Pons (tissue), 1 donor: Measurements from ENCODE around the gene SVOPL.

ENCODE experiments used
- DNase-seq: peaks from one replicate; pipeline ENCODE4 v3.0.0-alpha.2; 2016; ENCODE audit warnings: low spot score

Gene SVOPL

DNA sequence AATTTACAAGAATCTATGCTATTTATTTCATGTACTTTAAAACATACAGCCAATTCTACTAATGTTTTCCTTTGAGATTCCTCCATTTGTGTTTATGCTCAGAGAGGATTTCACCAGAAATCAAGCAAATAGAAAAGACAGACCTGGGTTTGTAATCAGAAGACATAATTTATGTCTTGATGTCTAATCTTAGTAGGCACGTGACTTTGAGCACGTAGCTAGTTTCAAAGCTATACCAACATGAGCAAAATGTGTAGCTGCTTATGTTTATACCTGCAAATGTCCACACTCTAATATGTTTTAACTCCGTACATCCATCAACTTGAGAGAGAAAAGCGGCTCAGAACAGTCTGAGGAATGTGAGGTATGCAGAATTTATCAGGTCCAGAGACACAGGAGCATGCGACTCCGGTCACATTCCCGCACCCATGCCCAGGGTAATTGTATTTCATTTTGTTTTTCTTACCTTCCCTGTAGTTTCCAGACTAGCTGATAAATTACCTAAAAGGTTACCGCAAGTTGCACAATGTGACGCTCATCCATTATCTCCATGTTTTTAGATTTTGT is 40.0 kb downstream of the SVOPL start:
- no peak for DNase-seq

DNA sequence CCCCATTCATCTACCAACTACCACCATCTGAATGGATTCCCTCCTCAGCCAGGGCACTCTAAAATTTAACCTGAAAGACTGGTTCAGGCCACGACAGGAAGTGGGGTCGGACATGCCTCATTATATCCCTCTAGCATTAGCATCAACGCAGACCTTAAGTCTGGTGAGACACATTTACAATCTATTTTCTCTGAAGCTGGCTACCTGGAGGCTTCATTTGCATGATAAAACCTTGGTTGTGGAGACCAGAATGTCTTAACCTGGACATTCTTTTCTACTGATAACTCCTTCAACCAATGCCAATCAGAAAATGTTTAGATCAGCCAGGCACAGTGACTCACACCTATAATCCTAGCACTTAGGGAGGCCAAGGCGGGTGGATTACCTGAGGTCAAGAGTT is 42.3 kb downstream of the SVOPL start:
- no peak for DNase-seq

DNA sequence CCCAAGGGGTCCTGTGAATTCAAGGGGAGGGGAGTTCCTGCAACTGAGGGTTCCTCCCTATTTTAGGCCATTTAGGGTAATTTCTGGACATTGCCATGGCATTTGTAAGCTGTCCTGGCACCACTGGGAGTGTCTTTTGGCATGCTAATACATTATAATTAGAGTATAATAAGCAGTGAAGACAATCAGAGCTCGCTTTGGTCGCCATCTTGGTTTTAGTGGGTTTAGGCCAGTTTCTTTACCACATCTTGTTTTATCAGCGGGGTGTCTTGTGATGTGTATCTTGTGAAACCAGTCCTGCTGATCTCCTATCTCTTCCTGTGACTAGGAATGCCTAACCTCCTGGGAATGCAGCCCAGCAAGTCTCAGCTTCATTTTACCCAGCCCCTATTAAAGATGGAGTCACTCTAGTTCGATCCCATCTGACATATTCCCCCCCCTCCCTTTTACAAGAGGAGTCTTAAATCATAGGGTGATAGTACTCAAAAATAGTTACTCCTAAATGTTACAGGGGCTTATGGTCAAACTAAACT is 43.2 kb downstream of the SVOPL start:
- DNase-seq = no peak

DNA sequence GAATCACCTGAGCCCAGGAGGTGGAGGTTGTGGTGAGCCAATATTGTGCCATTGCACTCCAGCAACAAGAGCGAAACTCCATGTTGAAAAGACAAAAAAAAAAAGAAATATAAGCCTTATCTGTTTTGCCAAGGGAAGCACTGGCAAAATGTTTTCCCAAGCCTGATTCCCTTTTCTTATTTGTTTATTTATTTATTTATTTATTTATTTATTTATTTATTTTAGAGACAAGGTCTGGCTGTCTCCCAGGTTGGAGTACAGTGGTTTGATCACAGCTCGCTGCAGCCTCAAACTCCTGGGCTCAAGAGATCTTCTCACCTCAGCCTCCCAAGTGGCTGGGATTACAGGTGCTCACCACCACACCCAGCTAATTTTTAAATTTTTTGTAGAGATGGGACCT is 44.2 kb downstream of the SVOPL start:
- DNase-seq = no peak

DNA sequence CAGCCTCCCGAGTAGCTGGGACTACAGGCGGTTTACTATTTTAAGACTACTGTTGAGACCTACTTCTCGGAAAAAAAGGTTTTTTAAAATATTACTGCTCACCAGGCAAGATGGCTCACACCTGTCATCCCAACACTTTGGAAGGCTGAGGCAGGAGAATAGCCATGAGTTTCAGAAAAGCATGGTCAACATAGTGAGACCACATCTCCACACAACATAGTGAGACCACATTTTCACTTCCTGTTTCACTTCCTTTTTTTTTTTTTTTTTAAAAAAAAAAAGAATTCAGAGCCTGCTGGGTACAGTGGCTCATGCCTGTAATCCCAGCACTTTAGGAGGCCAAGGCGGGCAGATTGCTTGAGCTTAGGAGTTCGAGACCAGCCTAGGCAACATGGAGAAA is 46.5 kb downstream of the SVOPL start:
- DNase-seq = no peak

DNA sequence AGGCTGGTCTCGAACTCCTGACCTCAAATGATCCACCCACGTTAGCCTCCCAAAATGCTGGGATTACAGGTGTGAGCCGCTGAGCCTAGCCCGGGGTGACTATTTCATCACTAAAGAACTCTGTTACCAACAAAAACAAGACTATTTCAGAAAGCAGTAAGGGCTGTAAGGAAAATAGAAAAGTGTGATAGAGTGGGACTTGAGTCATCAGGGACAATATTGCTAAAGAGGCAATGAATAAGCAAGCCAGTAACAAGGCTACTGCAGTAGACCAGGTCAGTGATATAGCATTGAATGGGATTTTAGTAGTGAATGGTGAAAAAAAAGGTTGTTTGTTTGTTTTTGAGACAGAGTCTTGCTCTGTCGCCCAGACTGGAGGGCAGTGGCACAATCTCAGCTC is 51.7 kb downstream of the SVOPL start:
- no peak for DNase-seq

DNA sequence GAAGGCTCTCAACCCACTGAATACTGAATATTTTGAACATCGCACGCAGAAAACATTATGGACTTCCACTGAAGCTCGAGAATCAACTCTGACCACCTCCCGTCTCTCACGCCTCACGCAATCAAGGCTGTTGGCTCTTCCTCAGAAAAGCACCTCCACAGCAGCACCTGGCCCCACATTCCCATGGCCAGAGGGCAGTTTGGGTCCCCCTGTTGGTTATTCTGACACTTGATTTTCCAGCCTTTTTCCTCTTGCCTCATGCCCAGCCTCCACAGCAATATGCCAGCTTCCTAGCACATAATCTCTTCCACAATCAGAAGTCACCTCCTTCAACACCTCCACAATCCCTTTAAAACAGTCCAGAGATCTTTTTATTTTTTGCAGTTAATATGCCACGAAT is 55.9 kb downstream of the SVOPL start:
- no peak for DNase-seq

DNA sequence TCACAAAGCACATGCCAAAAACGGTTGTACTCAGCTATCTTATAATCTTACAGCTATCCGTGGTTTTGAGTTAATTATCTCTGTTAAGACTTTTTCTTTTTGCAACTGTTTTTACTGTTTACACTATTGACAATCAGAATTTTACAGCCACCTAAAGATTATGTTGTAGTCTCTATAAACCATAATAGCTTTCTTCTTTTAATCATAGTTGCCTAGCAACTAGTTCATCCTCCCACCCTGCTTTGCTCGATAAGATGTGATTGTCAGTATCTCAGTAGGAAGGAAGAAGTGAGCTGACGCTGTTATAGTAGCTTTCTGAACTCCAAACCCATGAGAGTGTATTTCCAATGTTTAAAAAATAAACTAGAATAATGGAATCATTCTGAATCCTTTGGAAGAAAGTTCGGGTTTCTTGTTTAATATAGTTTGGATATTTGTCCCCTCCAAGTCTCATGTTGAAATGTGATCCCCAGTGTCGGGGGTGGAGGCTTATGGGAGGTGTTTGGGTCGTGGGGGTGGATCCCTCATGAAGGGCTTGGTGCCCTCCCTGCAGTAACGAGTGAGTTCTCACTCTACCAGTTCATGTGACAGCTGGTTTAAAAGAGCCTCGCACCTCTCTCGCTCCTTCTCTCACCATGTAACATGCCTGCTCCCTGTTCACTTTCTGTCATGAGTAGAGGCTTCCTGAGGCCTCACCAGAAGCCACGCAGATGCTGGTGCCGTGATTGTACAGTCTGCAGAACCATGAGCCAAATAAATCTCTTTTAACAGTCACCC is 68.1 kb downstream of the SVOPL start:
- DNase-seq = no peak

DNA sequence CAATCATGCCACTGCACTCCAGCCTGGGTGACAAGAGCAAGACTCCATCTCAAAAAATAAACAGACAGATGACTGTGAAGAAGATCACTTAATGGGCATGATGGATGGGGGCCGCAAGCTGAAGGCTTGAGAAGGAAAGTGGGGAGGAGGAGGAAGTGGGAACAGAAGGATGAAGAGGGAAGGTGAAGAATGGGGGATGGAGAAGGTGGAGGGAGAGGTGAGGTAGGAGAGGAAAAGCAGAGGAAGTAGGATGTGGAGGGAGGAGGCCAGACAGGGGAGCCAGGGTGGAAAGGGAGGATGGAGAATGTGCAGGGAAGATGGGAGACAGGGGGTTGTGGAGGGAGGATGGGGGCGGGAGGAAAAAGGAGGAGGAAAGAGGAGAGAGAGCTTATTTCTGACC is 68.8 kb downstream of the SVOPL start:
- no peak for DNase-seq

DNA sequence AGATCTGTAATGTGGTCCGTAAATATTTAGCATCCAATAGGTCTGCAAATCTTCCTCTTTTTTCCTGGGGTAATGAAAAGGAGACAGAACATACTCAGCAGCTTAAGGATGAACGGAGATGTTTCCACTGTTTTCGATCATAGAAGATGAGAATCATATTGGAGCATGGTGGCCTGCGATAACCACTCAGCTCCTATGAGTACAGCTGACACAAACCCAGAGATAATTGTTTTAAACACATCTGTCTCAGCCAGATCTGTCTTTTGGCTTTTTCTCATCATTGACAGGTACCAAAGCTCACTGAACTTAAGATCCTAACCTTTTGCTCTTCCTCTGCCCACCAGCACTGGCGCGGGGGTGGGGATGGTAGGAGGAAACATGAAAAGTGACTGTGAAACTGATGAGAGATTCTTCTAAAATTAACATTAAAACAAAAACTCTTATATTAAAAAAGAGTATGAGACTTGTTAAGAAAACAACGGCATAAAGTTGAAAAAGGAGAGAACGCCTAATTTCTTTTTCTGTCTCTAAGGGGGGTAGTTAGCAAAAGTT is 71.0 kb downstream of the SVOPL start:
- DNase-seq = no peak

DNA sequence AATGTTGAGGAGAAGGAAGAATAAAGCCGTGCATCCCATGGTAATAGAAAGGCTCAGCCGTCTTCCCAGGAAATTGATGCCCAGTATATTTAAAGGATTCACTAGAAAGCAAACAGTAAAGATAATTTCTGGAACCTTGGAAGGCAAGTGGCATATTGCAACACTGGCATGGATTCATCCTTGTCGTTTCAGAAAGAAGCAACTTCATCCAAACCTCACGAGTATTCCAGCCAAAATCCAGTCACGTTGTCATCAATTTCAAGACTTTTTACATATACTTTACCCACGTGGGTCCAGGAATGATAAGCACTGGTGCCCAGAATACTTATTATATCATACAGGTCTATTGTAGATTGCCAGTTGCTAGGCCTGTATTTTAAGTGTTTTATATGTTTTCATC is 73.8 kb downstream of the SVOPL start:
- no peak for DNase-seq

DNA sequence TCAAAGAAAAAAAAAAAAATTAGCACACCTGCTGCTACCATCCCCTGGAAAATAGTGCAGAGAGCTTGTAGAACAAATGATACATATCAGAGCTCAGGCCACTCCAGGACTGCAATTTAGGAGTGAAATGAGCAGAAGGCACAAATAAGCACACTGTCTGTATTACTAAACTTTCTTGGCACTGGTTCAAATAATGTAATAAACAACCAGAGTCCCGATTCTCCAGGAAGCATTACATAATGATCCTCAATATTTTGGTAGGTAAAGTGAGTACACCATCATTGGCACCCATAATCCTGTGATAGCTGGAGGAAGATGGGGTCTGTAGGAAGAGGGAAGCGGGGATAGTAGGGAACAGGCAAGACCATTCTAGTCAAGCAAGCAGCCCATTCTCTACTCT is 74.3 kb downstream of the SVOPL start:
- no peak for DNase-seq

DNA sequence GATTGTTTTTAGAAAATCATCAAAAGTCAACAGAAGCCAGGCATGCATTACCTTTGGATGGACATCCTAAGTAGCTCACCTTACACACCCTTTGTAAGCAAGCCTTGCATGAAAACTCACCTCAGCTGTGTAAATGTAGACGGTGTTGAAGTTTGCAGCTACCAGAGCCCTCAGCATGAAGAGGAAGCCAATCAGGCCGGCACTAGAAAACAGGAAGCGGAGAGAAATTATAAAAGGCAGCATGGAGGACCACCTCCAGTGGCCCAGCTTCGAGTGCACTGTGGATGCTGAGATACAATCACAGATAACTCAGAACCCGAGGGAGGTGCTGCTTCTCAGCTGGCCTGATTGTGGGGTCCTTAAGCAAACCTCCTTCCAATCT is 75.3 kb downstream of the SVOPL start:
- no peak for DNase-seq

DNA sequence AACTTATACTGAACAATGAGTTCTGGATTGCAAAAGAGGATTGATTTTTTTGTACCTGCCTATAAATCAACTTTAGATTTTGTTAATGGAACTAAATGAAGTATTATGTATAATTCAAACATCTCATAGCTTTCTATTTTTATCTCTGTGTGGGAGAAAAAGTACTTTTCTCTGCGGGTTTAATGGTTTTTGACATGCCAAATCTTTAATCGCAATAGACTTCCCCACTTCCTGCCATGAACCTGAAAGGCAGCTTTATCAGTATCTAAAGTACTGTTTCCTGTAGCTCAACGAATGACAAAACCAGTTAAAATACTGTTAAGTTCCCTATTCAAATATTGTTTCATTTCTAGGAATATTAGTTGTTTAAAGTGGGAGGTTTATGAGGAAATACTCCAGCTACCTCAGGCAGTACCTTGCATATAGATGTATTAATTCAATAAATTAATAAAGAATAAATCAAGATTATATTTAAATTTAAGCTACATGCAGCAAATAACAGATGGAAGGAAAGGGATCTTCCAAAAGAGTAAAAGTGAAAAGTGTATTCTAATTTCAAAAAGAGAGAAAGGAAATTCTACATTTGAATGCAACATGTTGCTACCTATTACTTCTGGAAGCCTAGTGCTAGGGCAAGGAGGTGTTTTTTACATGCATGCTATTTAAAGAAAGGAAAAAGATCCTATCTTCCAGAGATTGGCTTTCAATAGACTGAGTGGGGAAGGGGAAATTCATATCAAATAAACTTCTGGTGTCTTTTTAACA is 75.9 kb downstream of the SVOPL start:
- no peak for DNase-seq

DNA sequence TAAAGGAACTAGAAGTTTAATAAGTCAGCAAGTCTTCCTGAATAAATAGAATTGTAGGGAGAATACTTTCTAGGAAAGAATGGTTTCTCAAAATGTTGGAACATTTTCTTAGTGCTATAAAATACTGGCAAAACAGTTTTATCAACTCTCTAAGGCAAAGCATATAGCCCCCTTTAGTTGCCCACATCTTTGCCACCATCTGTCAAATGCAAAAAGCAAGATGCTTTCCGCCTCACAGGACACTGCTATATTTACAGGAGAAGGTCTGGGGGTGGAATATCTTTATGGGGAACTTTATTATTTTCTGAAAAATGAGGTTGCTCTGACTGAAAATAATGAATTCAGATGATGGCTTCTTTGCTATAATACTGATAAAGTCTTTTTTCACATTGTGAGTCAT is 78.3 kb downstream of the SVOPL start:
- DNase-seq = no peak

DNA sequence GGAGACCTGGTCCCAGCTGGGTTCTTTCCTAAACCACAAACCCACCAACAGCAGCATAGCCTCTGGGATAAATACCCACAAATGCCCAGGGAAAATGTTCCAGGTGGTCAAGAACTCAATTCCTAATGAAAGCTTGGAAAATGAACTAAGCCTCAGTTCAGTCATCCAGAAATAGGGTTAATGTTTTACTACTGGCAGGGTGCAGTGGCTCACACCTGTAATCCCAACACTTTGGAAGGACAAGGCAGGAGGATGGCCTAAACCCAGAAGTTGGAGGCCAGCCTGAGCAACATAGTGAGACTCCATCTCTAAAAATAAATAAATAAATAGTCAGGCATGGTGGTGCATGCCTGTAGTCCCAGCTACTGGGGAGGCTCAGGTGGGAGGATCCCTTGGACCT is 82.2 kb downstream of the SVOPL start:
- DNase-seq = no peak

DNA sequence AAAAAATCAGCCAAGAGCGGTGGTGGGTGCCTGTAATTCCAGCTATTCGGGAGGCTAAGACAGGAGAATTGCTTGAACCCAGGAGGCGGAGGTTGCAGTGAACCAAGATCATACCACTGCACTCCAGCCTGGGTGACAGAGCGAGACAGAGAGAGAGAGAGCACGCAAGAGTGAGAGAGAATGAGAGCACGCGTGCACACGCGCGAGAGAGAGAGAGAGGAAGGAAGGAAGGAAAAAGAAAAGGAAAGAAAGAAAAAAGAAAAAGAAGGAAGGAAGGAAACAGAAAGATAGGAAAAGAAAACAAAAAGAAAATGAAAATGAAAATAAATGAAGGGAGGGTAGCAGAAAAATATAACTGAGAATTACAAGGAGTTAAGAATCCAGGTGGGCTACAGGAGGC is 82.7 kb downstream of the SVOPL start:
- no peak for DNase-seq

DNA sequence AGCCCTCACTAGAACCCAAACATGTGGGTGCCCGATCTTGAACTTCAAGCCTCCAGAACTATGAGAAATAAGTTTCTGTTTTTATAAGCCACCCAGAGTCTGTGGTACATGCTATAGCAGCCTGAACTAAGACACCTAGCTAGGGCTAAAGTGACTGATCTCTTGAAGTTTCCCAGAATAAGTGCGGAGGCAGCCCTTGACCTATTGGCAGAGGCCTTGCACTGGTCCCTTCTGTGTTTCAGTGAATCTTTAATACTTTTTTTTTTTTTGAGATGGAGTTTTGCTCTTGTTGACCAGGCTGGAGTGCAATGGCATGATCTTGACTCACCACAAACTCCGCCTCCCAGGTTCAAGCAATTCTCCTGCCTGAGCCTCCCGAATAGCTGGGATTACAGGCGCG is 85.1 kb downstream of the SVOPL start:
- no peak for DNase-seq

DNA sequence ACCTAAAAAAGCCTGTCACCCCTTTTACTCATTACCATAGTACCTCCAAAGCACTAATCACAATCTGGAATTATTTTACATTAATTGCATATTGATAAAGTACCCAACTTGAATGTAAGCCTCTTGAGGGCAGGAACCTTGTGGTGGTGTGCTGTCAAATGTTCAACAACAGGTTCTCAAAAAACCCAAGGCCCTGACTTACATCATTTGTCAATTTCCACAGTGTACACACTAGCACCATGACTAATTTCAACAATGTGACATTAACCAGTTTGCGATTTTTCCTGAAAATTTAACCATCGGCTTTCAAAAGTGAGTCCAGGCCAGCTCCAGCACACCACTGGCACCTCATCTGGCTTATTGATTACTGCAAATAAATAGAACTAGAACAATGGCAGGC is 87.5 kb downstream of the SVOPL start:
- DNase-seq = no peak

DNA sequence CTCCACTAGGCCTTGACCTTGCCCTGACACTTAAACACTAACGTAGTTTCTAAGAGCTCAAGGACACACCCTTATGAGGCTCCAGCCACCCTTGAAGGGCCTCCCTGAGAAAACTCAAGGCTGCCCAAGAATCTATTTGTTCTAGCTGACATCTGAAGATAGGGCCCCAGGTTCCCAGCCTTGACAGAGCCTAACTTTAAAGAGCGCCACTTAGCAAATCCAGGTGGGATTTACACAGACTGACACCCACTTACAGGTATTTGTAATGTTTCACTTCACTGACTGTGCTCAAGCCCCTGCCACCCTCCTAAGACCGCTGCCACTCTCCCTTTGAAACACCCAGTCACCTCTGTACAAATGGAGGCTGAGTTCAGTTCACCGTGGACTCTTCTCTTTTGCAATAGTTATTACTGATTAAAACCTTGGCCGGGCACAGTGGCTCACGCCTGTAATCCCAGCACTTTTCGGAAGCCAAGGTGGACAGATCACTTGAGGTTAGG is 90.4 kb downstream of the SVOPL start:
- DNase-seq = no peak

DNA sequence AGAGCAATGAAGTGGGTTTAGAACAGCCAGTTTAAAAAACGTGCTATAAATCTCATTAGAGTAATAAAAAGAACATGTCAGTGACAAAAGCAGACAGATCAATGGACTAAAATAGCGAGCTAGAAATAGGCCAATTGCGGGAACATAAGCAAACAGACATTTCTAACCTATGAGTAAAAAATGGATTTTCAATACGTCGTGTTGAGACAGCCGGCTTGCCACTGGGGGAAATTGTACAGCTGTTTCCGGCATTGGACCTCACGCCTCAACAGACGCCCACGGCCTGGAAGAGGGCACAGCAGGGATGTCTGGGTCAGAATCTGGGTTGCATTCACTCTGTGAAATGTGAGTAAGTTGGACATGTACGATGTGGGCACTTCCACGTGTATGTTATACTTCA is 92.9 kb downstream of the SVOPL start:
- no peak for DNase-seq

DNA sequence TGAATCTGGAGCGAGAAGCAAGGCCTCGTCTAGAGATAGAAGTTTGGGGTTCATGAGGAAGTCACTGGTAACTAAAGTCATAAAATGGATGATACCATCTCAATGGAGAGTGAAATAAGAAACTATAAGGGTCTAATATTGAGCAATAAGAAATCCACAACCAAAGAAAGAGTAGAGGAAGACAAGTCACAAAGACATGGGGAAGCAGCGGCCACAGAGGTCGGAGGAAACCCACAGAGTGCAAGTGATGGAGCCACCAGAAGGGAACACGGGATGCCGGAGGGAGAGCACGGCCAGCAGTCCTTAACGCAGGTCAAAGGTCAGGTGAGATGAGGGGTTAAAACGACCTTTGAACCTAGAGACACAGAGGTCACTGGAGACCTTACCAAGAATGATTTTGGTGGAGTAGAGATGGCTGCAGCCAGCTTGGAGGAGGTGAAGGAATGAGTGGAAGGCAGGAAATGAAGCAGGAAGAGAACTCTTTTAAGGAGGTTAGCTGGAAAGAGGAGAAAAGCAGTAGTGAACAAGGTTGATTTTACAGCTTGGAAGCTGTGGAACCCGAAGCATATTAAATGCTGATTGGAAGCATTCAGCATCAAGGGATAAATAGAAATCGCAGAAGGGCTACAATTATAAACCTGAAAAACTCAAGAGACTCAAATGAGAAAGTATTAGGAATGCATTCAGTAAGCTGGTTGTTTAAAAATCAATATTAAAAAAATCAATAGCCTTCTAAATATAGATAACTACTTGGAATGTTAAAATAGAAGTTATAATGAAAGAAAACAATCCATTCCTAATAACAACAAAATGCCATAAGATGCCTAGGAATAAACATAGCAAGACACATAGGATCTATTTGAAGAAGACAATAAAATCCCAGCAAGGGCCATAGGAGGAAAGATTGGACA is 93.7 kb downstream of the SVOPL start:
- DNase-seq = no peak
